Testis (tissue), 3 donors: Measurements from ENCODE around the gene ILDR1. TPM values are rescaled to one million over a fixed set of nuclear protein-coding genes. Genes with fewer than 3 reads are reported as not detected.

ENCODE experiments used
- DNase-seq: peaks from one replicate; pipeline ENCODE4 v3.0.0-alpha.2; 2019
- H3K27ac ChIP-seq, 2 donors: fragments of 200-600 bp; sonication (generic); one replicate each; pipeline ENCODE4 v1.5.1; 2019
- H3K27me3 ChIP-seq: fragments of 200-600 bp; sonication (generic); one replicate; pipeline ENCODE4 v1.5.1; 2019
- H3K36me3 ChIP-seq: fragments of 200-600 bp; sonication (generic); one replicate; pipeline ENCODE4 v1.5.1; 2017; ENCODE audit warnings: low read depth; ENCODE audit errors: missing control alignments
- H3K4me1 ChIP-seq: fragments of 200-600 bp; sonication (generic); one replicate; pipeline ENCODE4 v1.5.1; 2019
- H3K4me3 ChIP-seq, 2 donors: fragments of 200-600 bp; sonication (generic); one replicate each; pipeline ENCODE4 v1.5.1; 2017 to 2019
- H3K9me3 ChIP-seq: fragments of 200-600 bp; sonication (generic); one replicate; pipeline ENCODE4 v1.5.1; 2017
- POLR2A ChIP-seq: fragments of 450-650 bp; IDR thresholded peaks from one replicate; pipeline ENCODE4 v1.6.1; 2017; ENCODE audit warnings: antibody characterized with exemption, mild to moderate bottlenecking, moderate library complexity
- WGBS, 2 donors: methylation state at CpG; one replicate each; pipeline ENCODE4 v1.1.5; 2018; 5-methylcytosine and 5-hydroxymethylcytosine counted together
- intact Hi-C: fragments of 100-400 bp; cut with DNase I; formaldehyde crosslinking; loops from one replicate; pipeline ENCODE4 v1.15.1; 2023; ENCODE audit warnings: low total_unique reads
- polyA plus RNA-seq: library from polyadenylated mRNA; stranded (reverse); fragments of 350-450 nt; fragmentation: Illumina TruSeq; extraction: RNeasy Lipid Tissue Mini Kit (QIAGEN cat#74804); gene quantifications from one replicate; pipeline ENCODE4 v1.2.3, GENCODE V29; 2014; ENCODE audit warnings: low read depth, low replicate concordance; ENCODE audit not compliant: insufficient read depth
- total RNA-seq, 2 donors: library from RNA; depleted of rRNA; stranded (reverse); fragments of >200 nt; gene quantifications; one replicate each; pipeline ENCODE4 v1.2.3, GENCODE V29; 2016
- TF ChIP-seq, protein P1 (sequence below), 3 experiments: fragments of 450-650 bp in 2 of 3; fragments of 200-600 bp in 1 of 3; sonication (generic) in 1 of 3; IDR thresholded peaks; one replicate each; pipeline ENCODE4 v1.5.1; 2016 to 2019; ENCODE audit warnings: antibody characterized with exemption in 3 of 3, mild to moderate bottlenecking in 2 of 3, moderate library complexity in 1 of 3

ILDR1 gene
- total and polyA plus RNA-seq, 3 donors from 2014 or later, result 1.4 to 3.2 (median 3.2) TPM

DNA sequence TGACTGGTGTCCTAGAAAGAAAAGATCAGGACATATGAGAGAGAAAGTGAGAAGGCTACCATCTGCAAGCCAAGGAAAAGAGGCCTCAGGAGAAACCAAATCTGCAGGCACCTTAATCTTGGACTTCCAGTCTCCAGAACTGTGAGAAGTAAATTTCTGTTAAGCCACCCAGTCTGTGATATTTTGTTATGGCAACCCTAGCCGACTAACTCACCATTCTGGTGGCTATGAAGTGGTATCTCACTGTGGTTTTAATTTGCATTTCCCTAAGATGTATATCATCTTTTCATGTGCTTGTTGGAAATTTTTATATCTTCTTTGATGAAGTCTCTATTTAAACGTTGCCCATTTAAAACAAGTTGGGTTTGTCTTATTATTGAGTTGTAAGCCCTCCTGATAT is 40.6 kb downstream of the ILDR1 start:
- intact Hi-C loops, result no loop called here
- no peaks in the 10 kb centered on the region for H3K27me3 ChIP-seq
- WGBS, 2 donors, result 84 to 87% methylated on average over 2 of the region's 2 CpGs

DNA sequence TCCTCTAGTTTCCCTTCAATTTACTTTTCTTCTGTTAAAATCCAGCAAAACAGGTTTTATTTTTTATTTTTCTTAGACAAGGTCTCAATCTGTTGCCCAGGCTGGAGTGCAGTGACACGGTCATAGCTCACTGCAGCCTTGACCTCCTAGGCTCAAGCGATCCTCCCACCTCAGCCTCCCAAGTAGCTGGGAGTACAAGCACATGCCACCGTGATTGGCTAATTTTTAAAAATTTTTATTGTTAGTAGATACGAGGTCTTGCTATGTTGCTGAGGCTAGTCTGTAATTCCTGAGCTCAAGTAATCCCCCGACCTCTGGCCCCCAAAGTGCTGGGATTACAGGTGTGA is 41.6 kb downstream of the ILDR1 start:
- DNase-seq, result no peak
- no peak overlapping the region for H3K27ac ChIP-seq
- no peaks in the 10 kb centered on the region for H3K9me3 ChIP-seq
- 39 to 42% methylated on average over 5 of the region's 5 CpGs for WGBS, 2 donors
- H3K36me3 ChIP-seq, result no peaks in the 10 kb centered on the region
- H3K4me3 ChIP-seq, result no peak overlapping the region
- no peaks in the 10 kb centered on the region for H3K27me3 ChIP-seq
- intact Hi-C loops, result no loop called here
- no peaks in the 10 kb centered on the region for H3K4me1 ChIP-seq
- TF ChIP-seq, protein P1, sequence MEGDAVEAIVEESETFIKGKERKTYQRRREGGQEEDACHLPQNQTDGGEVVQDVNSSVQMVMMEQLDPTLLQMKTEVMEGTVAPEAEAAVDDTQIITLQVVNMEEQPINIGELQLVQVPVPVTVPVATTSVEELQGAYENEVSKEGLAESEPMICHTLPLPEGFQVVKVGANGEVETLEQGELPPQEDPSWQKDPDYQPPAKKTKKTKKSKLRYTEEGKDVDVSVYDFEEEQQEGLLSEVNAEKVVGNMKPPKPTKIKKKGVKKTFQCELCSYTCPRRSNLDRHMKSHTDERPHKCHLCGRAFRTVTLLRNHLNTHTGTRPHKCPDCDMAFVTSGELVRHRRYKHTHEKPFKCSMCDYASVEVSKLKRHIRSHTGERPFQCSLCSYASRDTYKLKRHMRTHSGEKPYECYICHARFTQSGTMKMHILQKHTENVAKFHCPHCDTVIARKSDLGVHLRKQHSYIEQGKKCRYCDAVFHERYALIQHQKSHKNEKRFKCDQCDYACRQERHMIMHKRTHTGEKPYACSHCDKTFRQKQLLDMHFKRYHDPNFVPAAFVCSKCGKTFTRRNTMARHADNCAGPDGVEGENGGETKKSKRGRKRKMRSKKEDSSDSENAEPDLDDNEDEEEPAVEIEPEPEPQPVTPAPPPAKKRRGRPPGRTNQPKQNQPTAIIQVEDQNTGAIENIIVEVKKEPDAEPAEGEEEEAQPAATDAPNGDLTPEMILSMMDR (IDR thresholded peaks at IDR 0.05), result no peak
- TF ChIP-seq POLR2A, result no peak

More for the DNA sequence above, 40.6 kb downstream of the ILDR1 start:
- Histone ChIP-seq H3K27ac (no peak overlapping the region), H3K4me3 (no peak overlapping the region), H3K9me3 (no peaks in the 10 kb centered on the region), H3K36me3 (no peaks in the 10 kb centered on the region), H3K4me1 (no peaks in the 10 kb centered on the region)
- TF ChIP-seq, protein P1 (IDR thresholded peaks at IDR 0.05), result no peak
- TF ChIP-seq POLR2A, result no peak
- DNase-seq, result no peak

DNA sequence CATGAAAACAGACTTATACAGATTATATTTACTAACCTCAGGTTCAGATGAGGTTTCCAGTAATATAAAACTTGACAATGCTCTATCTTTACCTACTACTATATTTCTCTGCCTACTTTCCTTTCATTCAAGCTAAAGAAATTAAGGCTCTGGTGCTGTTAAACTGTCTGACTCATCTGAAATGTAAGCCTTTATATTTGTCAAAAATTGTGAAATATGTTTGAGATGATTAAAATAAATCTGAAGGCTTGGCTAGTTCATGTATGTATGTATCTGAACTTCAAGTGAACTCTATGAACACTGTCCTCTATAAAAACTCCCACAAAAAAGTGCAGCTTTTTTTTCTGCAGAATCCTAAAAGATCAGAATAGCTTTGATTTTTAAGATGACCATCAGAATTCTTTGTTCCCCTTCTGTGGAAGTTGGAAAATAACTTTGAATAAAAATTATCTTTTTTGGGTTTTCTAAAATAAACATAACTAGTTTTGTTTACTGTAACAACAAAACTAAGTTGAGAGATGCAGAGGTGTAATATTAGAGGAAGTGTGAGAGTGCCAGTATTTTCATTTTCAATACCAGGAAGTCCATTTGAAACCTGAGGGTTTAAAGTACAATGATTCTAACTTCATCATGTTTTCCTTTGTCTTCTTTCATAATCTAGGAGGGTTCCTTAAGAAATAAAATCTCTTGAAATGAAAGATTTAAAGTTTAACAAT is 42.2 kb downstream of the ILDR1 start:
- Histone ChIP-seq H3K9me3 (no peaks in the 10 kb centered on the region), H3K4me1 (no peaks in the 10 kb centered on the region), H3K4me3 (no peak overlapping the region), H3K27ac (no peak overlapping the region), H3K27me3 (no peaks in the 10 kb centered on the region), H3K36me3 (no peaks in the 10 kb centered on the region)
- intact Hi-C loops, result no loop called here
- no peak for DNase-seq
- TF ChIP-seq POLR2A, result no peak
- TF ChIP-seq, protein P1 (IDR thresholded peaks at IDR 0.05), result no peak

DNA sequence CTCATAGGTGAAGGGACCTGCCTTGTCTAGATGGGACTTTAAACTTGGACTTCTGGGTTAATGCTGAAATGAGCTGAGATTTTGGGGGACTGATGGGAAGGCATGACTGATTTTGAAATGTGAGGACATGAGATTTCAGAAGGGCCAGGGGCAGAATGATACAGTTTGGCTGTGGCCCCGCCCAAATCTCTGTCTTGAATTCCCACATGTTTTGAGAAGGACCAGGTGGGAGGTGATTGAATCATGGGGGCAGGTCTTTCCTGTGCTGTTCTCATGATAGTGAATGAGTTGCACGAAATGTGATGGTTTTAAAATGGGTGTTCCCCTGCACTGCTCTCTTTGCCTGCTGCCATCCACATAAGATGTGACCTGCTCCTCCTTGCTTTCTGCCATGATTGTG is 42.8 kb downstream of the ILDR1 start:
- Histone ChIP-seq H3K4me3 (no peak overlapping the region), H3K27ac (no peak overlapping the region), H3K9me3 (no peaks in the 10 kb centered on the region), H3K27me3 (no peaks in the 10 kb centered on the region), H3K36me3 (no peaks in the 10 kb centered on the region), H3K4me1 (no peaks in the 10 kb centered on the region)
- 84 to 92% methylated on average over 2 of the region's 2 CpGs for WGBS, 2 donors
- no peak for DNase-seq
- TF ChIP-seq, protein P1 (IDR thresholded peaks at IDR 0.05), result no peak
- no peak for TF ChIP-seq POLR2A
- intact Hi-C loops, result no loop called here

DNA sequence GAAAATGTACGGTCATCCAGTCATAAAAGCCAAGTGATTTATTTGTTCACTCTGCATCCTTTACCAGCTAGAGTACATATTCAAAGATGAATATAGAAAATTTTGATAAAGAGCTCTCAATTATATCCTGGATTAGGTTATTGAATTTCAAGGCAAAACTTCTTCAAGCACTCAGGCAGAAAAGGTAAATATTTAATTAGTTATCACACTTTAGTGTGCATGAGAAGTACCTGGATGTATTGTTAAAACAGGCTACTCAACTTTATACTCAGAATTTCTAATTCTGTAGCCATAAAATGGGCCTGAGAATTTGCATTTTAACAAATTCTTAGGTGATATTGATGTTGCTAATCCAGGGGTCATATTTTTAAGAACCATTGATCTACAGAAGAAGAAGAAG is 45.3 kb downstream of the ILDR1 start:
- H3K27ac ChIP-seq, result no peak overlapping the region
- no peaks in the 10 kb centered on the region for H3K27me3 ChIP-seq
- WGBS, 2 donors, result 92 to 100% methylated on average over 1 of the region's 1 CpG
- no peaks in the 10 kb centered on the region for H3K4me1 ChIP-seq
- TF ChIP-seq, protein P1 (IDR thresholded peaks at IDR 0.05), result no peak
- TF ChIP-seq POLR2A, result no peak
- intact Hi-C loops, result no loop called here
- H3K9me3 ChIP-seq, result no peaks in the 10 kb centered on the region
- no peak overlapping the region for H3K4me3 ChIP-seq
- DNase-seq, result no peak
- no peaks in the 10 kb centered on the region for H3K36me3 ChIP-seq
